AG04449 (cell line): ENCODE results near the gene PTGIS.
"Not testable (repeated sequence)": the region's sequence is repeated elsewhere in the genome, so short reads cannot be mapped to it uniquely, and the experiment has no call there.

ENCODE experiments used
- CTCF ChIA-PET: fragments of 350-600 bp; formaldehyde crosslinking; extraction: SDS; loops from one replicate; lab custom pipeline; 2021; ENCODE audit warnings: antibody characterized with exemption; lab: Yijun Ruan, JAX
- POLR2A ChIA-PET: fragments of 400-600, 350-600 bp; formaldehyde crosslinking; extraction: SDS; loops from one replicate; lab custom pipeline; 2020; ENCODE audit warnings: antibody characterized with exemption, inconsistent platforms; lab: Yijun Ruan, JAX
- DNase-seq: peaks from one replicate; pipeline ENCODE4 v3.0.0-alpha.2; 2010; ENCODE audit warnings: low read depth, low spot score
- H3K4me3 ChIP-seq: 2 replicates; pipeline ENCODE4 v1.5.1; 2011; ENCODE audit warnings: low read depth, mild to moderate bottlenecking, control low read depth, low read length
- CTCF ChIP-seq: IDR thresholded peaks from one replicate; pipeline ENCODE4 v1.5.1; 2011; ENCODE audit warnings: mild to moderate bottlenecking, moderate library complexity, low read length, control low read depth, inconsistent platforms; ENCODE audit not compliant: insufficient read depth; ENCODE audit errors: missing control alignments

Gene PTGIS

DNA sequence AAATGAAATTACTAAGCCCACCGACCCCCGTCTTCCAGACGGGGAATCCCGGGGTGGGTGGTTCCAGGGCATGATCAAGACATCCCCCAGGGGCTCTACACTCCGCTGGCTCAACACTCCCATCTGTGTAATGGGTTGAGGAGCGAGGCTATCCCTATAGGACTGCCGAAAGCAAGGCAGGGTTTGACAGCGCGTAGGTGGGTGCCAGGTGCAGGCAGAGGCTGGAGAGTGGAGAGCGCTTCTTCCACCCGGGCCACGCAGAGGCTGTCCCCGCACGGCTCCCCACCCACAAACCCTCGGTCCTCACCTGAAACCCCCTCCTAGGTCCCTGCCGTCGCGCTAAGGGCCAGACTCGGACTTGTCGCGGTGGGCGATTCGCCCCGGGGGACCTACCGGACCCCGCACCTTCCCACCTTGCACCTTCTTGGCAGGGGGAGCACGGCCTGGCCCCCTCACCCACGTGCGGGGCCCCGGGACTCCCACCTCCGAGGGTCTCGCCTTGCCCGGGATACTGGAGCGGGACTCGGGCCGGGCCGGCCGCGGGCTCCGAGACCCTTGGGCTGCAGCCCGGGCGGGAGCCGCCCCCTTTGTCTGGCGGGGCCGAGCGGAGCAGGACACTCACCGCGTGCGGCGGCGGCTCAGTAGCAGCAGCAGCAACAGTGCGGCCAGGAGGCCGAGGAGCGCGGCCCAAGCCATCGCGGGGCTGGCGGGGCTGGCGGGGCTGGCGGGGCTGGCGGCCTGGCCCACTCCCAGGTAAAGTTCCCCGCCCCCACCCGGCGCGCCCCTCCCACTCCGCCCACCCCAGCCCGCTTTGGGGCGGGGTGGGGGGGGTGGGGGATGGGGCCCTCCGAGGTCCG, at the start of gene PTGIS:
PTGIS (minus strand) TSS at position 717 of the 857 bp plus-strand sequence; CDS start at position 696, 21 bp downstream.
- H3K4me3 ChIP-seq = peak within 1 kb of the TSS; percentile 62
- no peak for TF ChIP-seq CTCF
- no peak for DNase-seq
- ChIA-PET POLR2A (no interaction called here), CTCF (interaction anchor here (1.6 to 3.4 kb wide), 2 partner anchors 25 to 26 kb away, joined by 5 to 14 read pairs; no protein-coding TSS in a partner anchor)

- DNase-seq, POLR2A ChIA-PET, H3K4me3 ChIP-seq: not testable (repeated sequence)
- CTCF ChIA-PET = interaction anchor here (2.0 kb wide), 1 partner anchor 8 kb away, joined by 7 read pairs; no protein-coding TSS in a partner anchor
Observed at GRCh38 chr20:49617394-49617793, 49.5 kb upstream of the PTGIS start.

- no peak overlapping the region for H3K4me3 ChIP-seq
- POLR2A ChIA-PET = no interaction called here
- no peak for DNase-seq
- TF ChIP-seq CTCF = no peak
- CTCF ChIA-PET = interaction anchor here (0.8 to 10.2 kb wide), 6 partner anchors 8 to 272 kb away, joined by 3 to 293 read pairs (median 3); no protein-coding TSS in a partner anchor
Observed at GRCh38 chr20:49616154-49617007, 48.4 kb upstream of the PTGIS start.

DNA sequence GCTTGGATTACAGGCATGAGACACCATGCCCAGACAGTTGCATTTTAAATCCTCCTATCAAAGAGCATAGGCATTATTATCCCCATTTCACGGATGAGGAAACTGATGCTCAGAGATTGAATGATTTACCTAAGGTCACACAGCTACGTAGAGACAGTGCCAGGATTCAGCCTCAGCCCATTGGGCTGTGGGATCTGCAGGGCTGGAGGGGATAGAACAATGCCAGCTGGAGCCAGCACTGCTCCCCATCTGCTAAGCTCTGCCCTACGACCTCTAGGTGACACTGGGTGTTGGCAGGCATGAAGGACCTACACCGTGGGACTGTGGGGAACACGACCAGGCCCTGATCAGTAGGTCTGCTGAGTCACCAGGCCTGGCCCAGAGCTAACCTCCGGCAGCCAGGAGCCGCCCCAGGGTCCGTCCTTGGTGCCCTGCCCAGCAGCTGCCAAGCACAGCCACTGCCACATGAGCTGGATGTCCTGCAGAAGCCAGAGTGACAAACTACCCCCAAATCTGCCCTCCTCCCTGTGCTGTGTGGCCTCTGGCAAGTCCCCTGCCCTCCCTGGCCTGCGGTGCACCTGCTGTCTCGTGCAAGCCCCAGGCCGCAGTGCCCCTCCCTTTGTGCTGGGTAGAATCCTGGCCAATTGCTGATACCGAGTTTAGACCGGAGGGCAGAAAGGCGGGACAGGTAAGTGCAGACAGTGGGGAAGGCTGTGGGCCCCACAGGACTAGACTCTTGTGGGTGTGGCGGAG, 47.6 kb upstream of the PTGIS start:
- ChIA-PET CTCF (interaction anchor here (0.8 to 10.2 kb wide), 6 partner anchors 8 to 456 kb away, joined by 3 to 293 read pairs (median 4); no protein-coding TSS in a partner anchor), POLR2A (no interaction called here)
- no peak for TF ChIP-seq CTCF
- no peak for DNase-seq
- no peak overlapping the region for H3K4me3 ChIP-seq

DNA sequence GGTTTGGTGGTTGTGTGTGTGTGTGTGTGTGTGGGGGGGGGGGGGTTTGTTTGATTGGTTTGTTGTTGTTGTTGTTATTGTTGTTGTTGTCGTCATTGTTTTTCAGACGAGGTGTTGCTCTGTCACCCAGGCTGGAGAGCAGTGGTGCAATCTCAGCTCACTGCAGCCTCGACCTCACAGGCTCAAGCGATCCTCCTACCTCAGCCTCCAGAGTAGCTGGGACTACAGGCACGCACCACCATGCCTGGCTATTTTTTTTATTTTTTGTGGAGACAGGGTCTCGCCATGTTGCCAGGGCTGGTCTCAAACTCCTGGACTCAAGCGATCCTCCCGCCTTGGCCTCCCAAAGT, 47.1 kb upstream of the PTGIS start:
- H3K4me3 ChIP-seq, POLR2A ChIA-PET, DNase-seq: not testable (repeated sequence)
- CTCF ChIA-PET = interaction anchor here (0.7 to 10.2 kb wide), 5 partner anchors 43 to 456 kb away, joined by 3 to 293 read pairs (median 4); no protein-coding TSS in a partner anchor

DNA sequence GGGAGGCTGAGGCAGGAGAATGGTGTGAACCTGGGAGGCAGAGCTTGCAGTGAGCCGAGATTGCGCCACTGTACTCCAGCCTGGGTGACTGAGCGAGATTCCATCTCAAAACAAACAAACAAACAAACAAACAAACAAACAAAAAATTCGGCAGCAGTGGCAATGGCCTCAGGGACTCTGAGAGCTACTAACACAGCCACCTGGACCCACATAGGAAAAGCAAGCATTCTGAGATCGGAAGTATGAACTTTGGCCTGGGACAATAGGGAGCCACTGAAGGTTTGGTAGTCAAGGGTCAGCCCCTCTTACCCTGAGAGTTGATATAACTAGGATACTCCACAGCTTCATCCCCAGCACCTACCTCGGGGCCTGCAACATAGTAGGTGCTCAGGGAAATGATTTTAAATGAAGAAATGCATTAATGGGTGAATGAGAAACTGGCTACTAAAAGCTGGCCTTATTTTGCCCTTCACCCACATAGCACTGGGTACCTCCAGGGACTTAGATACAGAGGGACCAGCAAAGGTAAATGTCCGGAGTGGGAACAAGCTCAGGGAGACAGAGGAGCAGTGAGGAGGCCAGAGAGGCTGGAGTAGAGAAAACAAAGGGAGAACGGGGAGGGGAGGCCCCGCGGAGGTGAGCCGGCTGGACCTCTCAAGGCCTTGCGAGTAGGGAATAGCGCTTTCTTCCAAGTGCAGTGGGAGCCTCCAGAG, 46.6 kb upstream of the PTGIS start:
- no peak for DNase-seq
- no peak overlapping the region for H3K4me3 ChIP-seq
- no peak for TF ChIP-seq CTCF
- CTCF ChIA-PET = interaction anchor here (0.7 to 10.2 kb wide), 8 partner anchors 11 to 457 kb away, joined by 3 to 293 read pairs (median 4); partner anchors contain the start of gene SLC9A8
- POLR2A ChIA-PET = no interaction called here
